ENCODE data around the gene LAT. TPM values are rescaled to one million over a fixed set of nuclear protein-coding genes. Genes with fewer than 3 reads are reported as not detected.
"Not testable (repeated sequence)": the region's sequence is repeated elsewhere in the genome, so short reads cannot be mapped to it uniquely, and the experiment has no call there.

Gene LAT
- total RNA-seq, 2 donors from 2014 or later, result 254 to 360 TPM

DNA sequence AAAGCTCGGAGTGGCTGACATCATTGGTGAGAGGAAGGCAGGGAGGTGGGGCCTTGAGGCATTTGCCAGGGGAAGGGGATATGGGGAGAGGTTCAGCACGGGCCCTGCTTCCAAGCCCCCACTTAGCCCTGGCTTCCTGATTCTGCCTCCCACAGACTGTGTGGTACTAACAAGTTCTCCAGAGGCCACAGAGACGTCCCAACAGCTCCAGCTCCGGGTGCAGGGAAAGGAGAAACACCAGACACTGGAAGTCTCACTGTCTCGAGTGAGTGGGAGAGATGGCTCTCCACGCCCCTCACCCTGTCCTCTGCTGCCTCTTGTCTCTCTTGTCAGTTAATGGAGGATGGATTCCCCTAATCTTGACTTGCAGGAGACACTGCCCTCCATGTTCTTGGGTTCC lies 26.0 kb upstream of the LAT start:
- Mint-ChIP-seq H3K4me1 (ENCODE audit: low read depth) (peaks cover 8% of the 10 kb centered on the region), H3K9me3 (no peaks in the 10 kb centered on the region), H3K27ac (no peak overlapping the region), H3K27me3 (ENCODE audit: low read depth) (no peaks in the 10 kb centered on the region), H3K4me3 (no peak overlapping the region), H3K36me3 (ENCODE audit: insufficient read depth in 2 of 2) (peaks cover 11 to 28% of the 10 kb centered on the region in 2 donors)
- DNase-seq, result no peak
- ATAC-seq (replicated peaks in 1 of 2), result no peak

DNA sequence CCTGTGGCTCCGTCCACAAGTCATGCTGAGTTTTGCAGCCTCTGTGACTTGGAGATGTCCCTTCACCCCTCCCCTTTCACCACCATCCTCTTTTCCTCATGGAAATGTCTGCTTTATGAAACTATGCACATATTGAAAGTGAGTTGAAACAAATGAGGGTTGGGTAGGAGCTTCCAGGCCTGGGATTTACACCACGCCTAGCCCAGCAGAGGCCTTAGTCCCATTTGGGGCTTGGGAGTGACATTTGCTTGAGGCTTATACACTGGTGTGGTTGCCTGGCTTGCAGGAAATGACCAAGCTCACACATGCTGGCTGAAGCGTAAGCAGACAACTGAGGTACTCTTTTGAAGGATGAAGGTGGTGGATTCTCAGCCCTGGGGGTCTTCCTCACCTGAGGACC lies 20.8 kb upstream of the LAT start:
- Mint-ChIP-seq H3K4me3 (no peak overlapping the region), H3K4me1 (ENCODE audit: low read depth) (no peaks in the 10 kb centered on the region), H3K9me3 (no peaks in the 10 kb centered on the region), H3K36me3 (ENCODE audit: insufficient read depth in 2 of 2) (peaks cover 5 to 23% of the 10 kb centered on the region in 2 donors), H3K27me3 (ENCODE audit: low read depth) (no peaks in the 10 kb centered on the region), H3K27ac (no peak overlapping the region)
- ATAC-seq (replicated peaks in 1 of 2), result no peak
- no peak for DNase-seq

DNA sequence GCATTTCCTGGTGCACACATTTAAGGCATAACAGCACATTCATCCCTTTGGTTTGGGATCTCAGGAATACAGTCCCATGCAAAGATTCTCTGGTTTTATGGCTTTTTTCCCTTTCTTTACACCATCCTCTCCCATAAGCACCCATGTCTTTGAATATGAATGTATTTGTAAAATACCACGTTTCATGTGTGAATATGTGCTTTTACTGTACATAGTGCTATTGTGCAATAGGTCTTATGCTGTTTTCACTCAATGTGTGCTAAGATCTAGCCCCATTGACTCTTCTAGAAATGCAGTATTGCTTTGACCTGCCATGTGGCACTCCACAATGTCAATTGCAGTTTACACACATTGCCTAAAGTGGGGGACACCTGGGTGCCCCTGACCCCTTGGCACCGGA lies 20.4 kb upstream of the LAT start:
- Mint-ChIP-seq H3K4me3 (no peak overlapping the region), H3K27ac (no peak overlapping the region), H3K27me3 (ENCODE audit: low read depth) (no peaks in the 10 kb centered on the region), H3K4me1 (ENCODE audit: low read depth) (no peaks in the 10 kb centered on the region), H3K9me3 (no peaks in the 10 kb centered on the region), H3K36me3 (ENCODE audit: insufficient read depth in 2 of 2) (peaks cover 5 to 23% of the 10 kb centered on the region in 2 donors)
- ATAC-seq (replicated peaks in 1 of 2) (no peak), DNase-seq (no peak)

DNA sequence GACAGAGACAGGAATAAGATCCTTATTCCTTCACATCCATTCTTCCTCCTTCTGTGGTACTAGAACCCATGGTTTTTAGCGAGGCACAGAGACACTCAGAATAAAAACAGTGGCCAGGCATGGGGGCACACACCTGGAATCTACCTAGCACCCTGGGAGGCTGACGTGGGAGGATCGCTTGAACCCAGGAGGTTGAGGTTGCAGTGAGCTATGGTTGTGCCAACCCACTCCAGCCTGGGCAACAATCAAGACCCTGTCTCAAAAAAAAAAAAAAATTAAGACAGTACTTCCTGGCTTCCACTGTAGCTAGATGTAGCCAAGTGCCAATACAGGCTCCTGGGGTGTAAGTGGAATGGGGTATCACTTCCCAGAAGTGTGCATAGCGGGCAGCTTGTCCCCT lies 17.7 kb upstream of the LAT start:
- H3K27me3 Mint-ChIP-seq (ENCODE audit: low read depth), result no peaks in the 10 kb centered on the region
- H3K36me3 Mint-ChIP-seq (ENCODE audit: insufficient read depth in 2 of 2), result peaks cover 3 to 13% of the 10 kb centered on the region in 2 donors
- ATAC-seq (replicated peaks in 1 of 2) (no peak), DNase-seq (no peak)
- H3K4me3 Mint-ChIP-seq, result no peak overlapping the region
- H3K27ac Mint-ChIP-seq, result no peak overlapping the region
- no peaks in the 10 kb centered on the region for H3K9me3 Mint-ChIP-seq
- H3K4me1 Mint-ChIP-seq (ENCODE audit: low read depth), result no peaks in the 10 kb centered on the region

DNA sequence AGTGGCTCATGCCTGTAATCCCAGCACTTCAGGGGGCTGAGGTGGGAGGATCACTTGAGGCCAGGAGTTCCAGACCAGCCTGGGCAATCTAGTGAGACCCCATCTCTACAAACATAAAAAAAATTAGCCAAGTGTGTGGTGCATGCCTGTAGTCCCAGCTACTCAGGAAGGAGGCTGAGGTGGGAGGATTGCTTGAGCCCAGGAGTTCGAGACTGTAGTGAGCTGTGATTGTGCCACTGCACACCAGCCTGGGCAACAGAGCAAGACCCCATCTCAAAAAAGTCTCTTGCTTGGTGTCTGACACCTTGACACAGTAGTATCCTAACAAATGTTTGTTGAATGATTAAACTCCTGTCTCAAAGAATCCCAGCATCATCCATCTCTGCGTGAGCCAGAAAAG lies 15.2 kb upstream of the LAT start:
- H3K4me3 Mint-ChIP-seq; H3K27ac Mint-ChIP-seq; DNase-seq; H3K27me3 Mint-ChIP-seq (ENCODE audit: low read depth); H3K36me3 Mint-ChIP-seq (ENCODE audit: insufficient read depth in 2 of 2); H3K9me3 Mint-ChIP-seq; H3K4me1 Mint-ChIP-seq (ENCODE audit: low read depth); ATAC-seq (replicated peaks in 1 of 2): not testable (repeated sequence)

DNA sequence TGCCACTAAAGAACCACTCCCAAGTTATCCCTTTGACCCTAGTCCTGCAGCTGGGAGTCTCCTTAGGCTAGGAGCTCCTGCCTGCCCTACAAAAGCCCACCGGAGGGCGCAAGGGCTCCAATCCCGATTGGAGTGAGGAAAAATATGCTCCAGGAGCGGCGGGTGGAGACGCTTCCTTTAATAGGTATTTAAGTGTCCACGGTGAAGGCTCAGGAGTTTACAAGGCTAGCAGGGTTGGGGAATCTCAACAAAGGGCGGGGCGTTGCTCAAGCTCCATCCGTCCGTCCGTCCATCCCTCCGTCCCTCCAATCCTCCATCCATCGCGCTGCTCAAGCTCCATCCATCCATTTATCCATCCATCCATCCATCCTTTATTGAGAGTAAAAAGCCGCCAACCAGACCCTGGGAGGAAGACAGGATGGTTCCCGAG lies 10.8 kb upstream of the LAT start:
- Mint-ChIP-seq H3K4me1 (ENCODE audit: low read depth) (peaks cover 38% of the 10 kb centered on the region), H3K4me3 (peak overlapping the region; percentile 86 to 100), H3K36me3 (ENCODE audit: insufficient read depth in 2 of 2) (peaks cover 0 to 5% of the 10 kb centered on the region in 2 donors), H3K9me3 (no peaks in the 10 kb centered on the region), H3K27me3 (ENCODE audit: low read depth) (no peaks in the 10 kb centered on the region), H3K27ac (peak overlapping the region; percentile 99)
- DNase-seq (peak in 1 of 2 donors; percentile 52), ATAC-seq (replicated peaks in 1 of 2) (peak; percentile 14 to 21)

DNA sequence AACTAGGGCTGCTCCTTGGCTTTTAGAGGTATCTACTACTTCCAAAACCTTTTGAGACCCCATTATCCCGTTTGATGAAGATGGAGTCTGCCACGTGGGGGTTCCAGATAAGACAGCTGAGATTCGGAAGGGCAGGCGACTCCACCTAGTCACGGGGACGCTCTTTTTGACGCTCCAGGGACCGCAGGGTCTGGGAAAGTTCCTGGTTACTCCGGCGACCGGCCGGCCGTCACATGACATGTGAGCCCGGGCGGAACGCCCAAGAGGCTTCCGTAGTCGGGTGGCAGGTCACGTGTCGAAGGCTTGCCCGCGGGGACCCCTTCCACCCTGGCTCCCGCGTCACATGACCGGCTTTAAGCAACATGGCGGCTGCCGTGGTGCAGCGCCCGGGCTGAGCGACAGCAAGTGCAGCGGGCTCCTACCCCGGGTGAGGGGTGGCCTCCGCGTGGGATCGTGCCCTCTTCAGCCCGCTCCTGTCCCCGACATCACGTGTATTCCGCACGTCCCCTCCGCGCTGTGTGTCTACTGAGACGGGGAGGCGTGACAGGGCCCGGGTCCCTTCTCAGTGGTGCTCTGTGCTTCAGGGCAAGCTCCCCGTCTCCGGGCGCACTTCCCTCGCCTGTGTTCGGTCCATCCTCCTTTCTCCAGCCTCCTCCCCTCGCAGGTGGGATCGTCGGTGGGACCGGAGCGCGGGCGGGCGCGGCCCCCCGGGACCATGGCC lies 10.3 kb upstream of the LAT start, which contains the start of gene SPNS1:
SPNS1 (plus strand) TSS at position 342 of the 721 bp plus-strand sequence; CDS start at position 716, 374 bp downstream.
- Mint-ChIP-seq H3K27me3 (ENCODE audit: low read depth) (no peaks in the 10 kb centered on the region), H3K27ac (peak within 1 kb of the TSS; percentile 99), H3K9me3 (no peaks in the 10 kb centered on the region), H3K4me1 (ENCODE audit: low read depth) (peaks cover 38% of the 10 kb centered on the region), H3K4me3 (peak within 1 kb of the TSS; percentile 86 to 100), H3K36me3 (ENCODE audit: insufficient read depth in 2 of 2) (peaks cover 0 to 5% of the 10 kb centered on the region in 2 donors)
- peak; percentile 93 to 96 for DNase-seq
- ATAC-seq (replicated peaks in 1 of 2), result peak; percentile 97 to 98

DNA sequence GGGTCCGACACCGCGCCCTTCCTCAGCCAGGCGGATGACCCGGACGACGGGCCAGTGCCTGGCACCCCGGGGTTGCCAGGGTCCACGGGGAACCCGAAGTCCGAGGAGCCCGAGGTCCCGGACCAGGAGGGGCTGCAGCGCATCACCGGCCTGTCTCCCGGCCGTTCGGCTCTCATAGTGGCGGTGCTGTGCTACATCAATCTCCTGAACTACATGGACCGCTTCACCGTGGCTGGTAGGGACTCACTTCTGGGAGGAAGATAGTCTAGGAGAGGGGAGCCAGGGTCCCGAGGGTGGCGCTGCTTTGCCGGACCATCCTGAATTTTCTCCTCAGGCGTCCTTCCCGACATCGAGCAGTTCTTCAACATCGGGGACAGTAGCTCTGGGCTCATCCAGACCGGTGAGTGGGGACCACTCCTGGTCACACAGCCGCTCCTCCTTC lies 9.7 kb upstream of the LAT start:
- DNase-seq (no peak), ATAC-seq (replicated peaks in 1 of 2) (peak in 1 of 2 donors; percentile 5)
- no peaks in the 10 kb centered on the region for H3K27me3 Mint-ChIP-seq (ENCODE audit: low read depth)

DNA sequence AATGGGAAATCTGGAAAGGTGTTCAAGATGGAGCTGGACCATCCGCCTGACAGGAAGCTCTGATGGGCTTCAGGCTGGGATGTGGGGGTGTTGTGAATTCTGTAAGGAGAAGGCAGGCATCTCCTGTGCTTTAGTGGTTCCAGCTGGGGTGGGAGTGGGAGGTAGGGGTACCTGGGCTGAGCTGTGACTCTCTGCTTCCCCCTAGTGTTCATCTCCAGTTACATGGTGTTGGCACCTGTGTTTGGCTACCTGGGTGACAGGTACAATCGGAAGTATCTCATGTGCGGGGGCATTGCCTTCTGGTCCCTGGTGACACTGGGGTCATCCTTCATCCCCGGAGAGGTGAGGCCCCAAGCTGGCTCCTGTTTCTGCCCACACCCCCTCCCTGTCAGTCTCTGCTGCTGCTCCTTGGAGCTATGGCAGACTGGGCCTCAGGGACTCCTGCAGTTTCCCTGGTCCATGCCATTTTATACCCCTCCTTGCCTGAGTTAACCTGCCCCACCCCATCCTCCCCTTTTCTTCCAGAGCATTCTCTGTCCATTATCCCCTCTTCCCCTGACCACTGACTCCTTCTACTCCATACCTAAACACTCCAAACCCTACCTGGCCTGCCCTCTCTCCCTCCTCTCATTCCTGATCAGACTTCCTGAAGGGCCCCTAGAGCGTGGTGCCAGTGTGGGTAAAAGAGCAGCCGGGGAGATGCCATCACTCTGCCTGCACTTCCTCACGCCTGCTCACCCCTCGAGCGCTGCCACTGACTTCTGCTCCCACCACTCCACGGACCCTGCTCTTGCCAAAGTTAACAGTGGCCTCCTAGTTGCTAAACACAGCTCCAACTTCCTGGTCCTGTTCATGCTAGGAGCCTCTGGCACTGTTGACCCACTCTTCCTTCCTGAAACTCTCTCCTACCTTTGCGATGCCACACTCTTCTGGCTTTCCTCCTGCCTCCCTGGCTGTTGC lies 6.9 kb upstream of the LAT start:
- no peak for DNase-seq
- Mint-ChIP-seq H3K4me3 (no peak overlapping the region), H3K9me3 (peaks cover 0 to 5% of the 10 kb centered on the region in 2 donors), H3K27me3 (ENCODE audit: low read depth) (no peaks in the 10 kb centered on the region), H3K27ac (no peak overlapping the region), H3K36me3 (ENCODE audit: insufficient read depth in 2 of 2) (peaks cover 8 to 16% of the 10 kb centered on the region in 2 donors), H3K4me1 (ENCODE audit: low read depth) (peaks cover 38% of the 10 kb centered on the region)
- no peak for ATAC-seq (replicated peaks in 1 of 2)

More for the DNA sequence above, 9.7 kb upstream of the LAT start:
- H3K9me3 Mint-ChIP-seq, result no peaks in the 10 kb centered on the region
- H3K36me3 Mint-ChIP-seq (ENCODE audit: insufficient read depth in 2 of 2), result peaks cover 0 to 6% of the 10 kb centered on the region in 2 donors
- peak overlapping the region; percentile 86 to 100 for H3K4me3 Mint-ChIP-seq
- H3K4me1 Mint-ChIP-seq (ENCODE audit: low read depth), result peaks cover 38% of the 10 kb centered on the region
- peak overlapping the region; percentile 85 for H3K27ac Mint-ChIP-seq

DNA sequence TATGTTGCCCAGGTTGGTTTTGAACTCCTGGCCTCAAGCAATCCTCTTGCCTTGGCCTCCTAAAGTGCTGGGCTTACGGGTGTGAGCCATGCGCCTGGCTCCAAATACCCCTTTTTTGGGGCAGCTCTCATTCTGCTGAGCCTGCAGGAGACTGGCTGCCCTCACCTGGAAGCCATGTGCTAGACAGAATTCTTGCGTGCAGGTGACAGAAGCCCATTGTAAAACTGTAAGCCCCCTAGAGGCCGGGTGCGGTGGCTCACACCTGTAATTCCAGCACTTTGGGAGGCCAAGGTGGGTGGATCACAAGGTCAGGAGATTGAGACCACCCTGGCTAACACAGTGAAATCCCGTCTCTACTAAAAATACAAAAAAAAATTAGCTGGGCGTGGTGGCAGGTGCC lies 4.5 kb upstream of the LAT start:
- ATAC-seq (replicated peaks in 1 of 2); H3K27me3 Mint-ChIP-seq (ENCODE audit: low read depth); DNase-seq; H3K9me3 Mint-ChIP-seq; H3K27ac Mint-ChIP-seq; H3K4me3 Mint-ChIP-seq: not testable (repeated sequence)
- peaks cover 15 to 29% of the 10 kb centered on the region in 2 donors for H3K36me3 Mint-ChIP-seq (ENCODE audit: insufficient read depth in 2 of 2)
- peaks cover 46% of the 10 kb centered on the region for H3K4me1 Mint-ChIP-seq (ENCODE audit: low read depth)

DNA sequence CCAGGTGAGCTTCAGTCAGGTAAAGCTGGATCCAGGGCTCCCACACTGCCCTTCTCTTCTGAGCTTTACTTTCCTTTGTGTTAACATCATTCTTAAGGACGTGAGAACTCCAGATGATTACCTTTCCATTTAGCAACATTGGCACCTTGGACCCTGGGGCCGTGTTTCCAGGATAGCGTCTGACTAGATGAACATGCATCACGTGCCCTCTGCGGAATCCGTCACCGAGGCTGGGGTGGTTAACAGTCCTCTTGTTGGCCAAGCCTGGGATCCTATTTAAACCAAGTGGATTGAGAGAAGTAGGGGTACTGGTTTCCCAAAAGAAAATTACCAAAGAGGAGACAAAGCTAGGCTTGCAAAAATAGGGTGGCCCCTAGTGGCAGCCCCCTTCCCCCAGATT lies 3.9 kb upstream of the LAT start:
- H3K4me1 Mint-ChIP-seq (ENCODE audit: low read depth), result peaks cover 40% of the 10 kb centered on the region
- ATAC-seq (replicated peaks in 1 of 2) (no peak), DNase-seq (no peak)
- H3K9me3 Mint-ChIP-seq, result peaks cover 0 to 5% of the 10 kb centered on the region in 2 donors
- H3K4me3 Mint-ChIP-seq, result no peak overlapping the region
- no peak overlapping the region for H3K27ac Mint-ChIP-seq
- H3K36me3 Mint-ChIP-seq (ENCODE audit: insufficient read depth in 2 of 2), result peaks cover 19 to 33% of the 10 kb centered on the region in 2 donors
- H3K27me3 Mint-ChIP-seq (ENCODE audit: low read depth), result no peaks in the 10 kb centered on the region

DNA sequence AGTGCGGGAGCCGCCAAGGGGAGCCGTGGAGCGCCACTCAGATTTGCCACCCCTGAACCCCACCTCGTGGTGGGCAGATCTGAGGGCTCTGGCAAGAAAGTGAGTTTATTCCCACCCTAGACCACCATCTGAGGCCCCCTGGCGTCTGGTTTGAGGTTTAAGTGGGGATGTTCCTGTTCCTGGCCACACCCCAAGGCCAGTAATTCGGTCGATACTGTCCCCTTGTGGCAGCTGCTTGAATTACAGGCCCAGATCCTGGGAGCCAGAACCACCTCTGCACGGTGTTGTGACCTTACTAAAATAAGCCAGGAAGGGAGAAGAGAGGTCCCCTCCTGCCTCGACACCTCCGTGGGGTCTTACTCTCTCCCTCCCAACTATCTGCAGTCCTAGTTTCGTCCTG lies 3.3 kb upstream of the LAT start:
- H3K27ac Mint-ChIP-seq, result no peak overlapping the region
- DNase-seq (peak in 1 of 2 donors; percentile 40), ATAC-seq (replicated peaks in 1 of 2) (no peak)
- peaks cover 34% of the 10 kb centered on the region for H3K4me1 Mint-ChIP-seq (ENCODE audit: low read depth)
- no peaks in the 10 kb centered on the region for H3K27me3 Mint-ChIP-seq (ENCODE audit: low read depth)
- H3K36me3 Mint-ChIP-seq (ENCODE audit: insufficient read depth in 2 of 2), result peaks cover 19 to 39% of the 10 kb centered on the region in 2 donors
- peaks cover 0 to 5% of the 10 kb centered on the region in 2 donors for H3K9me3 Mint-ChIP-seq
- no peak overlapping the region for H3K4me3 Mint-ChIP-seq

DNA sequence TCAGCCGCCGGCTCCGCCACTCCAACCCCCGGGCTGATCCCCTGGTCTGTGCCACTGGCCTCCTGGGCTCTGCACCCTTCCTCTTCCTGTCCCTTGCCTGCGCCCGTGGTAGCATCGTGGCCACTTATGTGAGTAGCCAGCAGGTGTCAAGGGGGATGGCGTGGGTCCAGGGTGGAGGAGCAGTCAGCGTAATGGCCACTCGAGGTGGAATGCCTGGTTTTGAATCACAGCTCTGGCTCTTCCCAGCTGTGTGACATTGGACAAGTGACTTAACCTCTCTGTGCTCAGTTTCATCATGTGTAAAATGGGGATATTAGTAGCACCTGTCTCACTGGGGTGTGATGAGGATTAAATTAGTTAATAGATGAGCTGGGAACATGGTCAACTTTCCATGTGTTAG lies 2.4 kb upstream of the LAT start:
- ATAC-seq (replicated peaks in 1 of 2) (no peak), DNase-seq (no peak)
- Mint-ChIP-seq H3K36me3 (ENCODE audit: insufficient read depth in 2 of 2) (peaks cover 23 to 42% of the 10 kb centered on the region in 2 donors), H3K27ac (no peak overlapping the region), H3K4me1 (ENCODE audit: low read depth) (peaks cover 31% of the 10 kb centered on the region), H3K4me3 (no peak overlapping the region), H3K9me3 (peaks cover 4 to 9% of the 10 kb centered on the region in 2 donors), H3K27me3 (ENCODE audit: low read depth) (no peaks in the 10 kb centered on the region)
